HG03354 (cell line): ENCODE measurements around the gene NAA80.

Source experiments
- ATAC-seq: cut with Tn5 transposase; IDR thresholded peaks from one replicate; pipeline ENCODE4 v1.9.1; 2021; ENCODE audit warnings: mild to moderate bottlenecking; ENCODE audit not compliant: unreplicated experiment, poor library complexity, severe bottlenecking

Gene NAA80

GRCh38 chr3:50298836-50299637 is at the start of gene NAA80, which contains the start of gene HYAL3:
Gene NAA80, minus strand, starts transcription at chr3:50299405. Its CDS starts 1,942 bp downstream, at chr3:50297463.
Gene HYAL3, minus strand, starts transcription at chr3:50299405. Its CDS starts 3,803 bp downstream, at chr3:50295602.
- peak; percentile 89 for ATAC-seq

- ATAC-seq = no peak
These were observed 48.1 kb upstream of the NAA80 start for GRCh38 chr3:50347187-50347813.

- peak; percentile 33 for ATAC-seq
These were observed 46.5 kb upstream of the NAA80 start, which contains the start of gene ZMYND10 for GRCh38 chr3:50345586-50346234. Gene ZMYND10, minus strand, starts transcription at chr3:50345732. Its CDS starts 153 bp downstream, at chr3:50345579.

GRCh38 chr3:50345008-50345407 is 45.8 kb upstream of the NAA80 start:
- ATAC-seq = no peak

- ATAC-seq = no peak
These were observed 43.8 kb upstream of the NAA80 start for GRCh38 chr3:50342813-50343633.

DNA sequence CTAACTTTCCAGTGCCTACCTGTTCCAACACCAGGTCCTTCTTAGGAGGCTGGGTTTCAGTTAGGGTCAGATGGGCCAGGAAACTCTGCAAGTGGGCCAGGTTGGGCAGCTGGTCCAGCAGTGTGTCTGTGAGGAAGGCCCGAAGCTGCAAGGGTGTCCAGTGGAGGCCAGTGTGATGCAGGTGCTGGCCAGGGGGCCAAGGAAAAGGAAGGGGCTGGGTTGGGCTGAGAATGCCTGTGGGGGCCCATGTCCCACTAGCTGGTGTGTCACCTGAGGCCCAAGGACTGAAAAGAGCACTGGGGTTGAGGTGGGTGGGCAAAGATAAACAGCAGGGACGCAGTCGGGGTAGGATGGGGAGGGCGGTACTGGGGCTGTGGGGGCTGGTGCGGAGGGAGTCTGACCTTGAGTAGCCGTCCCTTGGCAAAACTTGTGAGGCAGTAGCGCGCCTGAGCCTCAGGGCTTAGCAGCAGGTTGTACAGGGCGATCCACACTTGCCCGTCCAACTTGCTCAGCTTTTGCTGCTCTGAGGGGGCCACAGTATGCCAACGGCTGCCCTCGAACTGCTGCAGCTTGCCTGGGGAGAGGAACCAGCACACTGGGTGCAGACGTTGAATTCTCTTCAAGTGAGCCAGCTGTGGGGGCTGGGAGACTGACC is 42.9 kb upstream of the NAA80 start:
- no peak for ATAC-seq

DNA sequence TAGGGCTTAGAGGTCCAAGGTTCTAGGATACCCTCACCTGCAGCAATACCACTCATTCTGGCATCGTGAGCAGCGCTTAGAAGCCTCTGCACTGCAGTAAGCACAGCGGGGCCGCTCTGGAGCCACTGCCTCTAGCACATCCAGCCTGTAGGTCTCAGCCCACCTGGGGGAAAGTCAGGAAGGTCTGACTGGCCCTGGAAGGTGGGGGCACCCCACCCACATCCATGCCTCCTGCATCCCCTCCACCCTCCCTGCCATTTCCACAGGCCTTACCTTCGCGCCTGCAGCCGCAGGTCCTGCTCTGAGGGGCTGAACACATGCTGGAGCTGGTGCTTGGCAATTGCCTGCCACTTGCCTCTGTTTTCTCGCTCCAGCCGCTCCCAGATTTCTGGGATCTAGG is 42.3 kb upstream of the NAA80 start:
- no peak for ATAC-seq

- ATAC-seq = no peak
These were observed 41.5 kb upstream of the NAA80 start, which contains the start of gene RASSF1 for GRCh38 chr3:50340448-50341329. Gene RASSF1, minus strand, starts transcription at chr3:50340836. Its CDS starts 31 bp downstream, at chr3:50340805.

DNA sequence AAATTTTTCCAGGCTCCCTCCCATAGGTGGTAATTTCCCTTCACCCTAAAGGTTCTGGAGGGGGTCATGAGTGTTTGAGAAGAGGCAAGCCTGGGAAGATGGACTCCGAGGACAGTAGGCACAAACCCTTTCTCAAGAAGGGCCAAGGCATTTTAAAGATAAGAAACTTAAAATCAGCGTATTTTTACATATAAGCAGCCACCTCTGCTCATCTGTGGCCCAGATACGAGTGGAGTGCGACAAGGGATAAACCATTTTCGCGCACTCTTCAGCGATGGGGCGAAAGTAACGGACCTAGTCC is 40.9 kb upstream of the NAA80 start:
- ATAC-seq = no peak

DNA sequence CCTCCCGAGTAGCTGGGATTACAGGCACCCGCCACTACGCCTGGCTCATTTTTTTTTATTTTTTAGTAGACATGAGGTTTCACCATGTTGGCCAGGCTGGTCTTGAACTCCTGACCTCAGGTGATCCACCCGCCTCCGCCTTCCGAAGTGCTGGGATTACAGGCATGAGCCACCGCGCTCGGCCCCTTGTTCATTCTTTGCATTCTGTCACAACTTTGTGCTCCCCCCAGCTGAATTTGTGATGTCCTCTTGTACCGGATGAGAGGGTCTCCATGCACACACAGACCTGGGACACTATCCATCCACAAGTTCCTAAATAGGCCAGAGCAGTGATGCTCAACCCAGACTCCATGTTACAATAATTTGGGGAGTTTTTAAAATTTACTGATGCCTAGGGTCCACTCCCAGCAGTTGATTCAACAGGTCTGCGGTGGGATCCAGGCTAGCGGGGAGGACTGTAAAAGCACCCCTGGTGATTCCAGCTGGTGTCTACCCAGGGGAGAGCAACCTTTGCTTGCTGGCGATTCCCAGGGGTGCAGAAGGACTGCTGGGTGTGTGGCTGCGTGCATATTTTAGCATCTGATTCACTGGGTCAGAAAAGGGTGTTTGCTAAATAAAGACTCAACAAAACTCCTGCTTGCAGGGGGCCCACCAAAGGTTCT is 40.4 kb upstream of the NAA80 start:
- no peak for ATAC-seq

DNA sequence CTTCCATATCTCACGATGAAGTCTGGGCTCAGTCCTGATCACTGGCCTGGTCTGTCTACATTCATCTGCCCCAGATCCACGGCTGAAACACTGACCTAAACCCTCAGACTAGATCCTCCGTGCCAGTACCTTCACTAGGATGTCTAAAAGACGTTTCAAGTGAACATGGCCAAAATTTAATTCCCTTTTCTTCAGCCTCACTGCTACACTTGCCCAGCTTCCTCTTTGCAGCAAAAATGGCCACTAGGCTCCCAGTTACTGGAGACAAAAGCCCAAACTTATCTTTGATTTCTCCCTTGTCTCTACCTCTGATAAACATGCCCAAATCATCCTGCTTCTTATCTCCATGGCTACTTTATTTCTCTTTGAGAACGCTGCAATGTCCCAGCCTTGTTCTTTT is 39.8 kb upstream of the NAA80 start:
- no peak for ATAC-seq

GRCh38 chr3:50337175-50337861 is 38.1 kb upstream of the NAA80 start:
- ATAC-seq = peak; percentile 80

GRCh38 chr3:50336452-50337174 is 37.4 kb upstream of the NAA80 start:
- peak; percentile 40 for ATAC-seq

GRCh38 chr3:50334339-50335075 is 35.3 kb upstream of the NAA80 start:
- ATAC-seq = no peak

DNA sequence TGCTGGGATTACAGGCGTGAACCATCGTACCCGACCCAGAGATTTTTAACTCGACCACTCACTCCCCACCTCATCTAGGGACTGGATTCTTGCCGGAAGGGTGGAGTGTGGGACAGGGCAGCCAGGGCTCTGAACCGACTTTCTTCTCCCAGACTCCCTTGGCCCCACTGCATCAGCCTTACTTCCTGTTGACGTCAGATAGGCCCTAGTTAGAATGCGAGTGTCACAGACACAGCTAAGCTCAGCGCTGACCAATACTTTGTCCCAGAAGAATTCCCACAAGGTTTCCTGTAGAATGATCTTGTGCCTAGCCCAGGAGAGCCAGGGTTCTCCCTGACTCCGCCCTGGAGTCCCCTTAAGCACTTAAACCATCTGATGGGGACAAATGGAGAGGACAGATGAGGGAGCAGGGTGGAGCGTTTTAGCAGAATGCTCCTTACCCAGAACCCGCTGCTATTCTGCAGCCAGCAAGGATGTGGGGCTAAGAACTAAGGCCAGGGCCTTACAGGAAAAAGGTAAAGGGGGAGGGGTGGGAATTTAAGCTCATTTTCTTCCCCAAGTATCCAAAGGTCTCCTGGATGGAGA is 34.6 kb upstream of the NAA80 start:
- no peak for ATAC-seq
